ENCODE data around the gene PHF5A.

- TF ChIP-seq CTCF (IDR thresholded peaks at IDR 0.05; ENCODE audit: control extremely low read depth in 1 of 3, insufficient read depth in 1 of 3, low read depth in 1 of 3, low read length in 3 of 3) (no peak), EZH2 (IDR thresholded peaks at IDR 0.05; ENCODE audit: low read depth, low read length, severe bottlenecking) (no peak), TEAD4 (IDR thresholded peaks at IDR 0.05; ENCODE audit: low read depth, low read length) (no peak), PHF8 (conservative IDR thresholded peaks at IDR 0.05; ENCODE audit: low read depth, low read length) (no peak), CHD2 (IDR thresholded peaks at IDR 0.05; ENCODE audit: low read length) (no peak)
Measured at GRCh38 chr22:41481131-41481830, 12.8 kb upstream of the PHF5A start.

All from H1 (cell line).